Suprapubic skin (tissue), 4 donors: ENCODE measurements around the gene LRRC26. TPM values are rescaled to one million over a fixed set of nuclear protein-coding genes. Genes with fewer than 3 reads are reported as not detected.

Source experiments
- DNase-seq, 2 donors: peaks; one replicate each; pipeline ENCODE4 v3.0.0-alpha.2; 2019; ENCODE audit warnings: low spot score in 2 of 2
- H3K27ac ChIP-seq: fragments of 200-600 bp; sonication (generic); one replicate; pipeline ENCODE4 v1.5.1; 2019
- H3K27me3 ChIP-seq: fragments of 200-600 bp; sonication (generic); one replicate; pipeline ENCODE4 v1.5.1; 2019
- H3K36me3 ChIP-seq: fragments of 200-600 bp; sonication (generic); one replicate; pipeline ENCODE4 v1.5.1; 2019
- H3K4me1 ChIP-seq: fragments of 200-600 bp; sonication (generic); one replicate; pipeline ENCODE4 v1.5.1; 2019
- H3K4me3 ChIP-seq: fragments of 200-600 bp; sonication (generic); one replicate; pipeline ENCODE4 v1.5.1; 2019; ENCODE audit warnings: mild to moderate bottlenecking
- H3K9me3 ChIP-seq: fragments of 200-600 bp; sonication (generic); one replicate; pipeline ENCODE4 v1.5.1; 2019
- EP300 ChIP-seq: sonication (generic); formaldehyde crosslinking; IDR thresholded peaks from one replicate; pipeline ENCODE4 v1.6.1; 2017; ENCODE audit warnings: antibody characterized with exemption
- POLR2A ChIP-seq, 2 donors: fragments of 450-650 bp; IDR thresholded peaks; one replicate each; pipeline ENCODE4 v1.6.1; 2017; ENCODE audit warnings: antibody characterized with exemption in 2 of 2, mild to moderate bottlenecking in 2 of 2, moderate library complexity in 2 of 2
- POLR2AphosphoS5 ChIP-seq, 3 donors: sonication (generic); formaldehyde crosslinking; IDR thresholded peaks; one replicate each; pipeline ENCODE4 v1.6.1; 2017; ENCODE audit warnings: antibody characterized with exemption in 3 of 3
- WGBS: methylation state at CpG from one replicate; pipeline ENCODE4 v1.1.5; 2018; 5-methylcytosine and 5-hydroxymethylcytosine counted together
- total RNA-seq, 4 donors: library from RNA; depleted of rRNA; stranded (reverse); fragments of >200 nt; gene quantifications; one replicate each; pipeline ENCODE4 v1.1.0, GENCODE V29; 2016
- TF ChIP-seq, protein P1 (sequence below), 2 donors: fragments of 200-600 bp in 1 of 2; fragments of 450-650 bp in 1 of 2; sonication (generic) in 1 of 2; IDR thresholded peaks; one replicate each; pipeline ENCODE4 v1.5.1; 2016 to 2019; ENCODE audit warnings: antibody characterized with exemption in 2 of 2, mild to moderate bottlenecking in 1 of 2, moderate library complexity in 1 of 2

The LRRC26 gene
- total RNA-seq, 4 donors from 2014 or later, result 5.4 to 37.2 (median 7.9) TPM

- Histone ChIP-seq H3K4me1 (peaks cover 11% of the 10 kb centered on the region), H3K27ac (no peak overlapping the region), H3K36me3 (no peaks in the 10 kb centered on the region), H3K27me3 (peaks cover 91% of the 10 kb centered on the region), H3K4me3 (no peak overlapping the region), H3K9me3 (no peaks in the 10 kb centered on the region)
- 74% methylated on average over 22 of the region's 24 CpGs for WGBS
- DNase-seq, result no peak
- no peak for TF ChIP-seq EP300
- no peak for TF ChIP-seq POLR2AphosphoS5 (IDR thresholded peaks at IDR 0.05)
- TF ChIP-seq, protein P1, sequence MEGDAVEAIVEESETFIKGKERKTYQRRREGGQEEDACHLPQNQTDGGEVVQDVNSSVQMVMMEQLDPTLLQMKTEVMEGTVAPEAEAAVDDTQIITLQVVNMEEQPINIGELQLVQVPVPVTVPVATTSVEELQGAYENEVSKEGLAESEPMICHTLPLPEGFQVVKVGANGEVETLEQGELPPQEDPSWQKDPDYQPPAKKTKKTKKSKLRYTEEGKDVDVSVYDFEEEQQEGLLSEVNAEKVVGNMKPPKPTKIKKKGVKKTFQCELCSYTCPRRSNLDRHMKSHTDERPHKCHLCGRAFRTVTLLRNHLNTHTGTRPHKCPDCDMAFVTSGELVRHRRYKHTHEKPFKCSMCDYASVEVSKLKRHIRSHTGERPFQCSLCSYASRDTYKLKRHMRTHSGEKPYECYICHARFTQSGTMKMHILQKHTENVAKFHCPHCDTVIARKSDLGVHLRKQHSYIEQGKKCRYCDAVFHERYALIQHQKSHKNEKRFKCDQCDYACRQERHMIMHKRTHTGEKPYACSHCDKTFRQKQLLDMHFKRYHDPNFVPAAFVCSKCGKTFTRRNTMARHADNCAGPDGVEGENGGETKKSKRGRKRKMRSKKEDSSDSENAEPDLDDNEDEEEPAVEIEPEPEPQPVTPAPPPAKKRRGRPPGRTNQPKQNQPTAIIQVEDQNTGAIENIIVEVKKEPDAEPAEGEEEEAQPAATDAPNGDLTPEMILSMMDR (IDR thresholded peaks at IDR 0.05), result no peak
- TF ChIP-seq POLR2A (IDR thresholded peaks at IDR 0.05), result no peak
Observed at GRCh38 chr9:137141976-137142936, 27.6 kb downstream of the LRRC26 start.

- Histone ChIP-seq H3K27ac (no peak overlapping the region), H3K4me1 (peaks cover 14% of the 10 kb centered on the region), H3K27me3 (peaks cover 91% of the 10 kb centered on the region)
Observed at GRCh38 chr9:137141050-137141810, 28.6 kb downstream of the LRRC26 start.

DNA sequence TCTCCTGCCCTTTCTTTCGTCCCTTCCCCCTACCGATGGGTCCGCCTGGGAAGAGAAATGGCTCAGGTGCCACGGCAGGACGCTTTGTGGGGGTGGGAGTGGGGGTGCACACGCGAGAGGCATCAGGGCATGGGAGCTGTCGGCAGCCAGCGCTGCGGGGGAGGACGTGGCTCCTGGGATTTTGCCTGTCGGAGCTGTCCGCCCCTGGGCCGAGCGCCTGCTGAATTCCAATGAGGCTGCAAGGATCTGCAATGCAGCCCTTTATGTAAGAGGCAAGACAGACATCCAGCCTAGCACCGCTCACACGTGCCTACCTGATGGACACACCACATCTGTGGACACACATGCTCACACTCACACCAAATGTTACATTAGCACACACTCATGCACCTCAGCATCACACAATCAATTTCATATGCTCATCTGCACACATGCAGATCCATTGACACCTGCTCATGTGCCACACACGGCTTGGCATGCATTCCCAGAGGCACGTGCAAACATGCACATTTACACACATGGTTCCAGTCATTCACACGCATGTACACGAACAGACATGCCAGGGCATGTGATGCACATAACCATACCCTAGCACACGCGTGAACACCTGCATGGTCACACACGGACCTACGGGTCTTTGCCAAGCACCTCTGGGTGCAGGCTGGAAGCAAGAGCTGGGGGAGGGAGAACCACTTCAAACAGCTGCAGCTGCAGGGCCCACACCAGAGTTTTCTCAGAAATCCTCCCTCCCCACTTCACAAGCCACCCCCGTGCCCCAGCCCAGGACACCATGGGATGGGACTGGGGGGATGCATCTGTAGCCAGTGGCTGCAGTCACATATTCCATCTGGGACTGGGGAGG, 29.5 kb downstream of the LRRC26 start:
- Histone ChIP-seq H3K4me3 (no peak overlapping the region), H3K4me1 (peaks cover 14% of the 10 kb centered on the region), H3K9me3 (no peaks in the 10 kb centered on the region), H3K36me3 (no peaks in the 10 kb centered on the region), H3K27me3 (peaks cover 91% of the 10 kb centered on the region), H3K27ac (no peak overlapping the region)
- WGBS, result 50% methylated on average over 16 of the region's 26 CpGs
- TF ChIP-seq, protein P1 (IDR thresholded peaks at IDR 0.05), result no peak
- TF ChIP-seq POLR2A (IDR thresholded peaks at IDR 0.05), result no peak
- no peak for TF ChIP-seq POLR2AphosphoS5 (IDR thresholded peaks at IDR 0.05)
- no peak for TF ChIP-seq EP300
- no peak for DNase-seq

More at GRCh38 chr9:137141050-137141810, 28.6 kb downstream of the LRRC26 start:
- DNase-seq, result no peak
- no peak overlapping the region for H3K4me3 ChIP-seq
- 66% methylated on average over 6 of the region's 17 CpGs for WGBS
- TF ChIP-seq POLR2AphosphoS5 (IDR thresholded peaks at IDR 0.05) (no peak), EP300 (no peak), POLR2A (IDR thresholded peaks at IDR 0.05) (no peak)
- TF ChIP-seq, protein P1 (IDR thresholded peaks at IDR 0.05), result no peak
- no peaks in the 10 kb centered on the region for H3K9me3 ChIP-seq
- no peaks in the 10 kb centered on the region for H3K36me3 ChIP-seq

DNA sequence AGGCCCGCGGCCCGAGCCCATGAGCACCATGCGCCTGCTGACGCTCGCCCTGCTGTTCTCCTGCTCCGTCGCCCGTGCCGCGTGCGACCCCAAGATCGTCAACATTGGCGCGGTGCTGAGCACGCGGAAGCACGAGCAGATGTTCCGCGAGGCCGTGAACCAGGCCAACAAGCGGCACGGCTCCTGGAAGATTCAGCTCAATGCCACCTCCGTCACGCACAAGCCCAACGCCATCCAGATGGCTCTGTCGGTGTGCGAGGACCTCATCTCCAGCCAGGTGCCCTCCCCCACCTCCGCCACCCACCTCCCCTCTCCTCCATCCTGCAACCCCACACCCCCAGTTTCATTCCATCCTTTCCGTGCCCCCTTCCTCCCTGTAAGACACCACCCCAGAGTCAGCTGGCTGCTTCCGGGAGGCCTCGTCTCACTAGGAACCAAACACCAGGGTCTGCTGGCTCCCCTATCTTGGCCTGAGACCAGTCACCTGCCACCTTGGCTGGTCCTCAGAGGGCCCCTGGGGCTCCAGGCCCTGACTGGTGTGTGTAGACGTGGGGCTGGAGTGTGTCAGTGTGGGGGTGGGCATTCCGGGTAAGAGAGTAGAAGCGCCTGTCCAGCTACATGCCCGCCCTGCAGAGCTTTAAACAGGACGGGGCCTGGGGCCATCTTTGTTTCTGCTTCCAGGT, 30.2 kb downstream of the LRRC26 start:
- H3K9me3 ChIP-seq, result no peaks in the 10 kb centered on the region
- no peak for DNase-seq
- no peak for TF ChIP-seq POLR2A (IDR thresholded peaks at IDR 0.05)
- no peaks in the 10 kb centered on the region for H3K36me3 ChIP-seq
- H3K4me1 ChIP-seq, result peaks cover 14% of the 10 kb centered on the region
- peaks cover 93% of the 10 kb centered on the region for H3K27me3 ChIP-seq
- no peak overlapping the region for H3K27ac ChIP-seq
- 51% methylated on average over 12 of the region's 37 CpGs for WGBS
- H3K4me3 ChIP-seq, result no peak overlapping the region
